A549 (cell line): ENCODE measurements around the gene RHEBL1. TPM values are rescaled to one million over a fixed set of nuclear protein-coding genes. Genes with fewer than 3 reads are reported as not detected.

ENCODE experiments used
- ATAC-seq, 2 experiments: fragments of 200-7000 bp in 1 of 2; fragments of >200 bp in 1 of 2; cut with Nextera tagmentation in 1 of 2; cut with Tn5 transposase in 1 of 2; 3 replicates each; pipeline versions ENCODE4 v1.8.0 to v1.9.1; 2018 to 2020; ENCODE audit warnings: mild to moderate bottlenecking in 1 of 2, moderate library complexity in 1 of 2
- CTCF ChIA-PET: fragments of 300-600 bp; sonication (Branson Sonifier 250); formaldehyde crosslinking; extraction: SDS; loops from one replicate; lab custom pipeline; 2021; ENCODE audit warnings: antibody characterized with exemption, inconsistent platforms; lab: Yijun Ruan, JAX
- POLR2A ChIA-PET: fragments of 350-600 bp; formaldehyde crosslinking; extraction: SDS; loops from one replicate; lab custom pipeline; 2021; ENCODE audit warnings: antibody characterized with exemption, inconsistent platforms; lab: Yijun Ruan, JAX
- DNase-seq, 2 experiments: peaks; one replicate each; pipeline versions ENCODE4 v3.0.0 to v3.0.0-alpha.2; 2011 to 2016; ENCODE audit warnings: low read depth in 1 of 2, low spot score in 1 of 2
- FAIRE-seq: peaks from 2 replicates; lab custom pipeline; 2011; peaks lifted over from hg19 to GRCh38; lab: Jason Lieb, UNC
- H3K27ac ChIP-seq, 2 experiments: fragments of >200 bp; sonication (Bioruptor Twin); formaldehyde crosslinking; 3 replicates each; pipeline ENCODE4 v1.5.1; 2016 to 2017
- H3K4me1 ChIP-seq: fragments of >200 bp; sonication (Bioruptor Twin); formaldehyde crosslinking; 3 replicates; pipeline ENCODE4 v1.6.1; 2016
- H3K4me2 ChIP-seq: fragments of >200 bp; sonication (Bioruptor Twin); formaldehyde crosslinking; 3 replicates; pipeline ENCODE4 v1.6.1; 2016
- H3K4me3 ChIP-seq: fragments of >200 bp; sonication (Bioruptor Twin); formaldehyde crosslinking; 3 replicates; pipeline ENCODE4 v1.5.1; 2016
- H3K9me3 ChIP-seq: fragments of >200 bp; sonication (Bioruptor Twin); formaldehyde crosslinking; 3 replicates; pipeline ENCODE4 v1.6.1; 2016
- BHLHE40 ChIP-seq: IDR thresholded peaks from 2 replicates; pipeline ENCODE4 v1.6.1; 2012; ENCODE audit warnings: low read depth, low read length, inconsistent platforms
- EHF ChIP-seq: fragments of 250-450 bp; sonication (Bioruptor Pico); IDR thresholded peaks from 2 replicates; pipeline ENCODE4 v1.5.0; 2020; ENCODE audit warnings: mild to moderate bottlenecking
- FOSL2 ChIP-seq, 2 experiments: fragments of 450-650 bp in 1 of 2; fragments of >200 bp in 1 of 2; sonication (Bioruptor Twin) in 1 of 2; formaldehyde crosslinking; IDR thresholded peaks; 2 replicates each; pipeline versions ENCODE4 v1.5.0 to v1.6.1; 2016 to 2020; ENCODE audit warnings: mild to moderate bottlenecking in 1 of 2, moderate library complexity in 1 of 2
- GATA3 ChIP-seq: IDR thresholded peaks from 2 replicates; pipeline ENCODE4 v1.6.1; 2012; ENCODE audit warnings: borderline replicate concordance
- HEYL ChIP-seq: fragments of 250-450 bp; sonication (Bioruptor Pico); IDR thresholded peaks from 2 replicates; pipeline ENCODE4 v1.8.0; 2021; ENCODE audit warnings: mild to moderate bottlenecking, moderate library complexity
- HOXB13 ChIP-seq: fragments of 250-450 bp; sonication (Bioruptor Pico); IDR thresholded peaks from 2 replicates; pipeline ENCODE4 v1.5.0; 2020; ENCODE audit warnings: low read depth, mild to moderate bottlenecking, moderate library complexity
- HOXB5 ChIP-seq: fragments of 250-450 bp; sonication (Bioruptor Pico); IDR thresholded peaks from 2 replicates; pipeline ENCODE4 v1.5.0; 2020; ENCODE audit warnings: mild to moderate bottlenecking, moderate library complexity
- JUN ChIP-seq, 2 experiments: fragments of >200 bp; sonication (Bioruptor Twin); formaldehyde crosslinking; IDR thresholded peaks; 2 replicates in 1 of 2; 3 replicates in 1 of 2; pipeline ENCODE4 v1.6.1; 2016 to 2017
- JUNB ChIP-seq: fragments of >200 bp; sonication (Bioruptor Twin); formaldehyde crosslinking; IDR thresholded peaks from 2 replicates; pipeline ENCODE4 v1.6.1; 2016
- MAZ ChIP-seq: fragments of 150-350 bp; IDR thresholded peaks from 2 replicates; pipeline ENCODE4 v1.6.1; 2014; ENCODE audit warnings: antibody characterized with exemption, low read depth, low read length, borderline replicate concordance
- MYC ChIP-seq: IDR thresholded peaks from 2 replicates; pipeline ENCODE4 v1.6.1; 2012; ENCODE audit warnings: mild to moderate bottlenecking, inconsistent platforms, low read length, improper control_type of control experiment, borderline replicate concordance
- NPAS2 ChIP-seq: fragments of 250-450 bp; sonication (Bioruptor Pico); IDR thresholded peaks from 2 replicates; pipeline ENCODE4 v1.8.0; 2022; ENCODE audit warnings: mild to moderate bottlenecking, moderate library complexity, borderline replicate concordance
- NR3C1 ChIP-seq: fragments of >200 bp; sonication (Bioruptor Twin); formaldehyde crosslinking; IDR thresholded peaks from 3 replicates; pipeline ENCODE4 v1.6.1; 2017
- PHF8 ChIP-seq: fragments of 200-600 bp; sonication (generic); IDR thresholded peaks from 2 replicates; pipeline ENCODE4 v1.6.1; 2016; ENCODE audit warnings: low read depth, mild to moderate bottlenecking, antibody characterized with exemption, moderate library complexity, borderline replicate concordance
- POLR2AphosphoS2 ChIP-seq: conservative IDR thresholded peaks from 2 replicates; pipeline ENCODE4 v1.6.1; 2012; ENCODE audit warnings: low read length, improper control_type of control experiment, inconsistent platforms
- RARB ChIP-seq: fragments of 250-450 bp; sonication (Bioruptor Pico); IDR thresholded peaks from 2 replicates; pipeline ENCODE4 v1.8.0; 2021; ENCODE audit warnings: mild to moderate bottlenecking, moderate library complexity
- RFX5 ChIP-seq: fragments of 450-650 bp; IDR thresholded peaks from 2 replicates; pipeline ENCODE4 v1.7.1; 2014; ENCODE audit warnings: antibody characterized with exemption, mild to moderate bottlenecking, moderate library complexity
- TFCP2L1 ChIP-seq: fragments of 250-450 bp; sonication (Bioruptor Pico); IDR thresholded peaks from 2 replicates; pipeline ENCODE4 v1.5.0; 2021; ENCODE audit warnings: mild to moderate bottlenecking
- ZC3H11A ChIP-seq: fragments of 450-650 bp; IDR thresholded peaks from 2 replicates; pipeline ENCODE4 v1.6.1; 2014; ENCODE audit warnings: antibody characterized with exemption, mild to moderate bottlenecking
- ZFP36 ChIP-seq: fragments of 450-650 bp; IDR thresholded peaks from 2 replicates; pipeline ENCODE4 v1.6.1; 2014; ENCODE audit warnings: borderline replicate concordance; ENCODE audit not compliant: partially characterized antibody
- WGBS: methylation state at CpG from one replicate; pipeline ENCODE4 v1.1.6; 2017; ENCODE audit errors: missing lambda C conversion rate; 5-methylcytosine and 5-hydroxymethylcytosine counted together
- polyA plus RNA-seq, 4 experiments: library from polyadenylated mRNA; depleted of rRNA in 3 of 4; stranded (reverse); fragments of >200 nt; fragmentation: RNase III in 1 of 4; extraction: RNeasy Plus Mini Kit Qiagen cat#74134 plus additional on column Dnase treatment in 1 of 4; gene quantifications; 2 replicates in 3 of 4; 3 replicates in 1 of 4; pipeline ENCODE4 v1.2.3, GENCODE V29; 2011 to 2017
- TF ChIP-seq, protein P1 (sequence below): fragments of 200-600 bp; sonication (generic); IDR thresholded peaks from 2 replicates; pipeline ENCODE4 v1.6.1; 2016; ENCODE audit warnings: antibody characterized with exemption, mild to moderate bottlenecking, moderate library complexity
- TF ChIP-seq, protein P2 (sequence below): fragments of 450-650 bp; IDR thresholded peaks from 2 replicates; pipeline ENCODE4 v1.6.1; 2014; ENCODE audit warnings: antibody characterized with exemption
- TF ChIP-seq, protein P3 (sequence below): IDR thresholded peaks from 2 replicates; pipeline ENCODE4 v1.6.1; 2012
- TF ChIP-seq, protein P4 (sequence below): IDR thresholded peaks from 2 replicates; pipeline ENCODE4 v1.6.1; 2012; ENCODE audit warnings: low read depth, borderline replicate concordance
- TF ChIP-seq, protein P5 (sequence below): fragments of >200 bp; sonication (Bioruptor Twin); formaldehyde crosslinking; IDR thresholded peaks from 3 replicates; pipeline ENCODE4 v1.5.1; 2016

RHEBL1 gene
- polyA plus RNA-seq, 2 of the 4 experiments (the other 2 are of a cell fraction): 2.1 to 4.0 TPM

DNA sequence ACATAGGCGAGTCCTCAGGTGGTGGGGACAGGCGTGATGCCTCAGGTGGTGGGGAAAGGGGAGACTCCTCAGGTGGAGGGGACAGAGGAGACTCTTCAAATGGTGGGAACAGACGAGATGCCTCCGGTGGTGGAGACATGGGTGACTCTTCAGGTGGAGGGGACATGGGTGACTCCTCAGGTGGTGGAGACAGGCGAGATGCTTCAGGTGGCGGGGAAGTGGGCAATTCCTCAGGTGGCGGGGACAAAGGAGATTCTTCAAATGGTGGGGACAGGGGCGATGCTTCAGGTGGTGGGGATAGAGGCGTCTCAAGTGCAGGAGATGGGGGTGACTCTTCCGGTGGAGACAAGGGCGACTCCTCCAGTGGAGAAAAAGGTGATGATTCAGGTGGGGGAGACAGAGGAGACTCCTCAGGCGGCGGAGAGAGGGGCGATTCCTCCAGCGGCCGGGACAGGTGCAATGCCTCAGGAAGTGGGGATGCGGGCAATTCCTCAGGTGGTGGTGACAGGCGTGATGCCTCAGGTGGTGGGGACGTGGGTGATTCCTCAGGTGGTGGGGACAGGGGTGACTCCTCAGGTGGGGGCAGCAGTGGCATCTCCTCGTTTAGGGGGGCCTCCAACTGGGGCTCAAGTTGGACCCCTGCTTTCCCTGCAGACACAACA lies 17.9 kb downstream of the RHEBL1 start:
- Histone ChIP-seq H3K4me2 (no peak overlapping the region), H3K9me3 (no peaks in the 10 kb centered on the region), H3K4me1 (peaks cover 27% of the 10 kb centered on the region), H3K4me3 (no peak overlapping the region), H3K27ac (no peak overlapping the region)
- CTCF ChIA-PET: no interaction called here
- WGBS: 92% methylated on average over 20 of the region's 20 CpGs
- POLR2A ChIA-PET: no interaction called here
- FAIRE-seq: no peak
- DNase-seq: no peak
- no peak for ATAC-seq
- TF ChIP-seq PHF8: no peak
- no peak for TF ChIP-seq NPAS2 (CRISPR knock-in tag)
- TF ChIP-seq, protein P1, sequence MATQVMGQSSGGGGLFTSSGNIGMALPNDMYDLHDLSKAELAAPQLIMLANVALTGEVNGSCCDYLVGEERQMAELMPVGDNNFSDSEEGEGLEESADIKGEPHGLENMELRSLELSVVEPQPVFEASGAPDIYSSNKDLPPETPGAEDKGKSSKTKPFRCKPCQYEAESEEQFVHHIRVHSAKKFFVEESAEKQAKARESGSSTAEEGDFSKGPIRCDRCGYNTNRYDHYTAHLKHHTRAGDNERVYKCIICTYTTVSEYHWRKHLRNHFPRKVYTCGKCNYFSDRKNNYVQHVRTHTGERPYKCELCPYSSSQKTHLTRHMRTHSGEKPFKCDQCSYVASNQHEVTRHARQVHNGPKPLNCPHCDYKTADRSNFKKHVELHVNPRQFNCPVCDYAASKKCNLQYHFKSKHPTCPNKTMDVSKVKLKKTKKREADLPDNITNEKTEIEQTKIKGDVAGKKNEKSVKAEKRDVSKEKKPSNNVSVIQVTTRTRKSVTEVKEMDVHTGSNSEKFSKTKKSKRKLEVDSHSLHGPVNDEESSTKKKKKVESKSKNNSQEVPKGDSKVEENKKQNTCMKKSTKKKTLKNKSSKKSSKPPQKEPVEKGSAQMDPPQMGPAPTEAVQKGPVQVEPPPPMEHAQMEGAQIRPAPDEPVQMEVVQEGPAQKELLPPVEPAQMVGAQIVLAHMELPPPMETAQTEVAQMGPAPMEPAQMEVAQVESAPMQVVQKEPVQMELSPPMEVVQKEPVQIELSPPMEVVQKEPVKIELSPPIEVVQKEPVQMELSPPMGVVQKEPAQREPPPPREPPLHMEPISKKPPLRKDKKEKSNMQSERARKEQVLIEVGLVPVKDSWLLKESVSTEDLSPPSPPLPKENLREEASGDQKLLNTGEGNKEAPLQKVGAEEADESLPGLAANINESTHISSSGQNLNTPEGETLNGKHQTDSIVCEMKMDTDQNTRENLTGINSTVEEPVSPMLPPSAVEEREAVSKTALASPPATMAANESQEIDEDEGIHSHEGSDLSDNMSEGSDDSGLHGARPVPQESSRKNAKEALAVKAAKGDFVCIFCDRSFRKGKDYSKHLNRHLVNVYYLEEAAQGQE: no peak
- TF ChIP-seq MAZ: no peak
- TF ChIP-seq ZFP36: no peak
- no peak for TF ChIP-seq RARB (CRISPR knock-in tag)
- TF ChIP-seq ZC3H11A: no peak
- TF ChIP-seq, protein P2, sequence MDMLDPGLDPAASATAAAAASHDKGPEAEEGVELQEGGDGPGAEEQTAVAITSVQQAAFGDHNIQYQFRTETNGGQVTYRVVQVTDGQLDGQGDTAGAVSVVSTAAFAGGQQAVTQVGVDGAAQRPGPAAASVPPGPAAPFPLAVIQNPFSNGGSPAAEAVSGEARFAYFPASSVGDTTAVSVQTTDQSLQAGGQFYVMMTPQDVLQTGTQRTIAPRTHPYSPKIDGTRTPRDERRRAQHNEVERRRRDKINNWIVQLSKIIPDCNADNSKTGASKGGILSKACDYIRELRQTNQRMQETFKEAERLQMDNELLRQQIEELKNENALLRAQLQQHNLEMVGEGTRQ: no peak

DNA sequence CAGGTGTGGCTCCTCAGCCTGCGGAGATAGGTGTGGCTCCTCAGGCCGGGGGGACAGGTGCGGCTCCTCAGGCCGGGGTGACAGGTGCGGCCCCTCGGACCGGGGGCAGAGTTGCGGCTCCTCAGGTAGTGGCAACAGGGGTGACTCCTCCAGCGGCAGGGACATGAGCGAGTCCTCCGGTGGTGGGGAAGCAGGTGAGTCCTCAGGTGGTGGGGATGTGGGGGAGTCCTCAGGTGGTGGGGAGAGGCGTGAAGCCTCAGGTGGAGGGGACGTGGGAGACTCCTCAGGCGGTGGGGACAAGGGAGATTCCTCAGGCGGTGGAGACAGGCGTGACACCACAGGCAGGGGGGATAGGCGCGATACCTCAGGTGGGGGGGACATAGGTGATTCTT lies 18.4 kb downstream of the RHEBL1 start:
- WGBS: 94% methylated on average over 13 of the region's 18 CpGs
- no peak for TF ChIP-seq FOSL2 (IDR thresholded peaks at IDR 0.05)
- TF ChIP-seq FOSL2 (CRISPR knock-in tag; IDR thresholded peaks at IDR 0.05): no peak
- TF ChIP-seq, protein P3, sequence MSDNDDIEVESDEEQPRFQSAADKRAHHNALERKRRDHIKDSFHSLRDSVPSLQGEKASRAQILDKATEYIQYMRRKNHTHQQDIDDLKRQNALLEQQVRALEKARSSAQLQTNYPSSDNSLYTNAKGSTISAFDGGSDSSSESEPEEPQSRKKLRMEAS: no peak
- TF ChIP-seq EHF (CRISPR knock-in tag): no peak
- TF ChIP-seq MAZ: no peak
- TF ChIP-seq HOXB5 (CRISPR knock-in tag): no peak
- no peak for TF ChIP-seq MYC
- TF ChIP-seq, all 56 proteins: peak for 0
- H3K27ac ChIP-seq: no peak overlapping the region
- POLR2A ChIA-PET: no interaction called here
- no peak overlapping the region for H3K4me2 ChIP-seq
- ATAC-seq: no peak
- DNase-seq: no peak
- H3K9me3 ChIP-seq: no peaks in the 10 kb centered on the region
- CTCF ChIA-PET: no interaction called here
- H3K4me1 ChIP-seq: peaks cover 22% of the 10 kb centered on the region
- no peak overlapping the region for H3K4me3 ChIP-seq
- no peak for FAIRE-seq

DNA sequence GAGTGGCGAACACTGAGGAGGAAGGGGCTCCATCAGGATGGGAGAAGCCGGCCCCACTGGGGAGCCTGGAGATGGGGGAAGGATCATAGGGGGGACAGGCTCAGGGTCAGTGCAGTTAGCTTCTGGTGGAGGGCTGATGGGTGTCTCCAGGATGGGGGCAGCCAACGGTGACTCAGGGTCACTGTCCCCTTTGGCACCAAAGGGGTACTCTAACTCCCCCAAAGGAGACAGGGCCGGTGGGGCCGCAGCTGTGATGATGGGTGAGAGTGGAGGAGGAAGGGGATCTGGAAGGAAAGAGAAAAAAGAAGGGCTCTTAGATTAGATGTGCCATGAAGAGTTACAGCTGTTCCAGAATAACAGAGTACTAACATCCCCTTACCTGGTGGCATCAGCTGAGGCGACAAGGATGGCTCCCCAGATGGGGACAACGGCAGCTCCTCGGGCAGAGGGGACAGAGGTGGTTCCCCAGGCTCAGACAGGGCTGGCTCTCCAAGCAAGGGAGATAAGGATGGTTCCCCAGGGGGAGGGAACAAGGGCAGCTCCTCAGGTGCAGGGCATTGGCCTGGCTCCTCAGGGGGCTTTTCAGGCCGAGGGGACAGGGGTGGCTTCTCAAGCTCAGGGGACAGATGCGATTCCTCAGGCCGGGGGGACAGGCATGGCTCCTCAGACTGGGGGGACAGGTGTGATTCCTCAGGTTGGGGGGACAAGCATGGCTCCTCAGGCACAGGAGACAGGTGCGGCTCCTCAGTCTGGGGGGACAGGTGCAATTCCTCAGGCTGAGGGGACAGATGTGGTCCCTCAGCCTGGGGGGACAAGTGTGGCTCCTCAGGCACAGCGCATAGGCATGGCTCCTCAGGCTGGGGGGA lies 19.0 kb downstream of the RHEBL1 start:
- ChIA-PET CTCF (interaction anchor here (0.7 to 2.4 kb wide), 8 partner anchors 10 to 217 kb away, joined by 3 to 15 read pairs (median 3); no protein-coding TSS in a partner anchor), POLR2A (no interaction called here)
- no peak for FAIRE-seq
- no peak for ATAC-seq
- H3K4me1 ChIP-seq: peaks cover 16% of the 10 kb centered on the region
- H3K9me3 ChIP-seq: no peaks in the 10 kb centered on the region
- H3K4me3 ChIP-seq: no peak overlapping the region
- DNase-seq: no peak
- H3K27ac ChIP-seq: no peak overlapping the region; a peak in 1 of 6 replicates
- 97% methylated on average over 9 of the region's 13 CpGs for WGBS
- no peak overlapping the region for H3K4me2 ChIP-seq
- TF ChIP-seq POLR2AphosphoS2: no peak
- no peak for TF ChIP-seq JUN (IDR thresholded peaks at IDR 0.05)
- no peak for TF ChIP-seq RFX5
- TF ChIP-seq TFCP2L1 (CRISPR knock-in tag): no peak
- no peak for TF ChIP-seq NR3C1
- no peak for TF ChIP-seq NPAS2 (CRISPR knock-in tag)
- TF ChIP-seq BHLHE40: no peak
- no peak for TF ChIP-seq JUNB
- no peak for TF ChIP-seq HOXB13 (CRISPR knock-in tag)
- TF ChIP-seq GATA3: no peak
- TF ChIP-seq HEYL (CRISPR knock-in tag): no peak
- TF ChIP-seq, protein P4, sequence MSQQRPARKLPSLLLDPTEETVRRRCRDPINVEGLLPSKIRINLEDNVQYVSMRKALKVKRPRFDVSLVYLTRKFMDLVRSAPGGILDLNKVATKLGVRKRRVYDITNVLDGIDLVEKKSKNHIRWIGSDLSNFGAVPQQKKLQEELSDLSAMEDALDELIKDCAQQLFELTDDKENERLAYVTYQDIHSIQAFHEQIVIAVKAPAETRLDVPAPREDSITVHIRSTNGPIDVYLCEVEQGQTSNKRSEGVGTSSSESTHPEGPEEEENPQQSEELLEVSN: no peak
- TF ChIP-seq, protein P5, sequence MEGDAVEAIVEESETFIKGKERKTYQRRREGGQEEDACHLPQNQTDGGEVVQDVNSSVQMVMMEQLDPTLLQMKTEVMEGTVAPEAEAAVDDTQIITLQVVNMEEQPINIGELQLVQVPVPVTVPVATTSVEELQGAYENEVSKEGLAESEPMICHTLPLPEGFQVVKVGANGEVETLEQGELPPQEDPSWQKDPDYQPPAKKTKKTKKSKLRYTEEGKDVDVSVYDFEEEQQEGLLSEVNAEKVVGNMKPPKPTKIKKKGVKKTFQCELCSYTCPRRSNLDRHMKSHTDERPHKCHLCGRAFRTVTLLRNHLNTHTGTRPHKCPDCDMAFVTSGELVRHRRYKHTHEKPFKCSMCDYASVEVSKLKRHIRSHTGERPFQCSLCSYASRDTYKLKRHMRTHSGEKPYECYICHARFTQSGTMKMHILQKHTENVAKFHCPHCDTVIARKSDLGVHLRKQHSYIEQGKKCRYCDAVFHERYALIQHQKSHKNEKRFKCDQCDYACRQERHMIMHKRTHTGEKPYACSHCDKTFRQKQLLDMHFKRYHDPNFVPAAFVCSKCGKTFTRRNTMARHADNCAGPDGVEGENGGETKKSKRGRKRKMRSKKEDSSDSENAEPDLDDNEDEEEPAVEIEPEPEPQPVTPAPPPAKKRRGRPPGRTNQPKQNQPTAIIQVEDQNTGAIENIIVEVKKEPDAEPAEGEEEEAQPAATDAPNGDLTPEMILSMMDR: no peak
